ENCODE results near the gene BIRC7. TPM values are rescaled to one million over a fixed set of nuclear protein-coding genes. Genes with fewer than 3 reads are reported as not detected.

BIRC7 gene
- total RNA-seq, 1 donor from 2014 or later: not detected

Other genes with a start within 250 kb of the BIRC7 start
- gene BHLHE23, start 228.9 kb upstream of the BIRC7 start, total RNA-seq: not detected in 2 replicates
- 42.4 and 42.6 TPM in 2 replicates for gene YTHDF1, start 19.8 kb upstream of the BIRC7 start, total RNA-seq
- gene NKAIN4, start 18.6 kb downstream of the BIRC7 start, total RNA-seq: not detected in 2 replicates
- 84.0 and 84.9 TPM in 2 replicates for gene ARFGAP1, start 36.9 kb downstream of the BIRC7 start, total RNA-seq
- not detected in 2 replicates for gene COL20A1, start 57.3 kb downstream of the BIRC7 start, total RNA-seq
- not detected in 2 replicates for gene CHRNA4, start 125.4 kb downstream of the BIRC7 start, total RNA-seq
- gene KCNQ2, start 236.8 kb downstream of the BIRC7 start, total RNA-seq: 0.05 and 0.11 TPM in 2 replicates

All from T-helper 2 cell treated with Interferon-gamma antibody and Interleukin-4, amounts not matched to agents 100 ng/mL and 5 ng/mL, for 36 hours (primary cell).